ENCODE results near the gene SLAMF9. TPM values are rescaled to one million over a fixed set of nuclear protein-coding genes. Genes with fewer than 3 reads are reported as not detected.
"Not testable (repeated sequence)": the region's sequence is repeated elsewhere in the genome, so short reads cannot be mapped to it uniquely, and the experiment has no call there.

SLAMF9 gene
- total RNA-seq, 1 donor from 2014 or later = not detected

- DNase-seq = no peak
Measured at GRCh38 chr1:159920202-159920601, 33.8 kb downstream of the SLAMF9 start.

- no peak for DNase-seq
Measured at GRCh38 chr1:159919236-159919865, 34.7 kb downstream of the SLAMF9 start.

- DNase-seq = no peak
Measured at GRCh38 chr1:159918352-159919200, 35.5 kb downstream of the SLAMF9 start.

GRCh38 chr1:159917533-159918351 lies 36.3 kb downstream of the SLAMF9 start:
- DNase-seq = no peak

- no peak for DNase-seq
Measured at GRCh38 chr1:159916242-159917051, 37.6 kb downstream of the SLAMF9 start.

- DNase-seq = no peak
Measured at GRCh38 chr1:159915571-159916241, 38.3 kb downstream of the SLAMF9 start.

- DNase-seq = no peak
Measured at GRCh38 chr1:159914252-159915018, 39.6 kb downstream of the SLAMF9 start.

GRCh38 chr1:159913451-159914192 lies 40.4 kb downstream of the SLAMF9 start:
- DNase-seq = no peak

- no peak for DNase-seq
Measured at GRCh38 chr1:159911326-159912070, 42.5 kb downstream of the SLAMF9 start.

GRCh38 chr1:159908031-159908940 lies 45.8 kb downstream of the SLAMF9 start:
- no peak for DNase-seq

- no peak for DNase-seq
Measured at GRCh38 chr1:159906960-159907359, 47.1 kb downstream of the SLAMF9 start.

GRCh38 chr1:159904036-159904435 lies 50.0 kb downstream of the SLAMF9 start:
- DNase-seq = not testable (repeated sequence)

GRCh38 chr1:159902541-159902940 lies 51.5 kb downstream of the SLAMF9 start:
- no peak for DNase-seq

Other genes starting within 250 kb of the SLAMF9 start
- 0.31 TPM for gene CRP, start 239.6 kb downstream of the SLAMF9 start, total RNA-seq
- 21.4 TPM for gene DUSP23, start 173.3 kb downstream of the SLAMF9 start, total RNA-seq
- gene FCRL6, start 151.9 kb downstream of the SLAMF9 start, total RNA-seq = not detected
- not detected for gene SLAMF8, start 127.4 kb downstream of the SLAMF9 start, total RNA-seq
- not detected for gene VSIG8, start 91.6 kb downstream of the SLAMF9 start, total RNA-seq
- gene CFAP45, start 54.1 kb downstream of the SLAMF9 start, total RNA-seq = 0.47 TPM
- 28.1 TPM for gene TAGLN2, start 28.7 kb downstream of the SLAMF9 start, total RNA-seq
- 5.9 TPM for gene IGSF9, start 8.6 kb downstream of the SLAMF9 start, total RNA-seq
- gene PIGM, start 77.8 kb upstream of the SLAMF9 start, total RNA-seq = 9.5 TPM
- gene KCNJ10, start 115.9 kb upstream of the SLAMF9 start, total RNA-seq = 1.6 TPM
- gene KCNJ9, start 127.3 kb upstream of the SLAMF9 start, total RNA-seq = 14.7 TPM
- 49.8 TPM for gene IGSF8, start 144.4 kb upstream of the SLAMF9 start, total RNA-seq
- 47.1 TPM for gene ATP1A2, start 161.5 kb upstream of the SLAMF9 start, total RNA-seq
- 0.31 TPM for gene ATP1A4, start 197.4 kb upstream of the SLAMF9 start, total RNA-seq
- gene CASQ1, start 236.3 kb upstream of the SLAMF9 start, total RNA-seq = 3.4 TPM

Data from occipital lobe (tissue), 2 donors.